Measurements from ENCODE around the gene CMSS1.
A peak's percentile ranks its signal among the peaks of the same experiment; 100 is the strongest.

CMSS1 gene

DNA sequence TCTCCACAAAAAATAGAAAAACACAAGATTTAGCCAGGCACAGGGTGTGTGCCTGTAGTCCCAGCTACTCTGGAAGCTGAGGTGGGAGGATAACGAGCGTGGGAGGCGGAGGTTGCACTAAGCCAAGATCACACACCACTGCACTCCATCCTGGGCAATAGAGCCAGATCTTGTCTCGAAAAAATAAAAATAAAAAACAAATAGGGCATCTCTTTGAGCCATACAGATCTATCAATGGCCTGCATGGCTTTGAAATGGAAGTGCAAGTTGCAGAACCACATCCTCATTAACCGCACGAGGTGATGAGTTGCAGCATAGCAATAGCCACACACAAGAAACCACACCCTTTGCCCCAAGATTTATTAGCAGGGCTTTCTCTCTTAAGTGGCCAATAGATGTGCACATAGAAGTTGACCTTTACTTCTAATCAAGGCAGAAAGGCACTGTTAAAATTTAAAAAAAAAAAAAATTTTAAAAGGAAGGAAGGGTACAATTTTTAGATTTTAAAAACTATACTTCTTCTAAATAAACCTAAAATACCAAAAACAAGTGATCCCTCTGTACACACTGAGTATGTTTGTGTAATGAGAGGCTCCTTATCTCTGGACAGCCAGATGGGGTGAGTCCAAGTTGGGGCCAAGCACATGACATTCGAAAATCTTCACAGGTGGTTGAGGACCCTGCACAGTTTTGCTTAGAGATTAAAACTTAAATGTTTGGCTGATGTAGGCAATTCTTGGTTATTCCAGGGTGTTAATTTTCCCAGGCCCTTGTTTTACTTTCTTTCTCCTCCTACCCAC, 243.2 kb downstream of the CMSS1 start:
- peak in 1 of 5 donors; percentile 46 for DNase-seq

DNA sequence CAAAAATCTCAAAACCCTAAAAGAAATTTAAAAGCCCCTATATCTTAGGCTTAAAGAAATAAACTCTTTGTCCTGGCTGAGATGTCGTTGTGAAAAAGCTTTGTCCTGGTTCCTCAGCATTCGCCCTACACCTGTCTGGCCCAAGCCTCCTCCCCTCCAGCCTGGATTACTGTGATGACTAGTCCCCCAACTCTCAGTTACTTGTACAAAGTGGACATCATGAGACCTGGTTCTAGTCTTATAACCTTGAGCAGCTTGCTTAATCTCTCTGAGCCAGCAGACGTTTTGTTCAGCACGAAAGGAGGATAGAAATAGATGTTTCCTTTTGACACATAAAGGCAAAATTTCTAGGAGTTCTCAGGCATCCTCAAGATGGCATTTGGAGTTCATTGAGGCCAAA, 245.0 kb downstream of the CMSS1 start:
- DNase-seq, result no peak

DNA sequence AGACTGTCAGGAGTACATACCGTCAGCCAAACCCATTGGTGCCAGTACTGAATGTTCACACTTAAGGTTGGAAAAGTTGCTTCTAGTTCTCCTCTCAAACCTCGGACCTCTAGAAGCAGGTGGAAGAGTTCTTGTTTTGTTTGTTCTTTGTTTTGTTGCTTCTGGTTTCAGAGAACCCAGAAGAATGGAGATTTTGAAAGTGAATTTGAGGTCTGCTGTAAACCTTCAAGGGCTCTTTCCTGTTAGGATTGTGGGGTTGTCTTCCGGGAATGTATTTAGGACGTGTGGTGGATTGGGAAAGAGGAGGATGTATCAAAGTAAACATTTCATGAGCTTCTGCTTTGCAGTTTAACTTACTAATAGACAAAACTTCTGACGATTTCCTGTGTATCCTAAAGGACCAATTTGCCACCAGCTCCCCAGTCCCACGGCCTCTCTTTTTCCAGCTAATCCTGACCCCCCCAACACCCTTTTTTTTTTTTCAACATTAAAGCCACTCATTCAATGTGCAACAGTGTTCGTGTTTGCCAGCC, 246.3 kb downstream of the CMSS1 start:
- no peak for DNase-seq

DNA sequence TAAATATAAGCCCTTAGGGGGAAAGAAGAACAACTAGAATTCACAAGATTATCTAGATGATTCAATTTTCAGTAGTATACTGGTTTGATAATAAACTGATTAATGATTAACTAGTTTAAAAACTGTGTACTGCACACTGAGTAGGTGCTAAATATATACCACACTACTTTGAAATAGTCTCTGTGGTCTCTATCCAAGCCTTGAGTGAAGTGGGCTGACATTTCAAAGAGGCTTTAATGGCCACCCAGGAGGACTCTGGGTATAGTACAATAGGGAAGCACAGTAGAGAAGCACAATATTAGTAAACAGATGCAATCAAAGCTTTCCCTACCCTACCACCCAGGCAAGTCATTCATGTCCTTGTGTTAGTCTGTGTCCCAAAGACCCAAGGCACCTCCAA, 249.9 kb downstream of the CMSS1 start:
- DNase-seq, result no peak

DNA sequence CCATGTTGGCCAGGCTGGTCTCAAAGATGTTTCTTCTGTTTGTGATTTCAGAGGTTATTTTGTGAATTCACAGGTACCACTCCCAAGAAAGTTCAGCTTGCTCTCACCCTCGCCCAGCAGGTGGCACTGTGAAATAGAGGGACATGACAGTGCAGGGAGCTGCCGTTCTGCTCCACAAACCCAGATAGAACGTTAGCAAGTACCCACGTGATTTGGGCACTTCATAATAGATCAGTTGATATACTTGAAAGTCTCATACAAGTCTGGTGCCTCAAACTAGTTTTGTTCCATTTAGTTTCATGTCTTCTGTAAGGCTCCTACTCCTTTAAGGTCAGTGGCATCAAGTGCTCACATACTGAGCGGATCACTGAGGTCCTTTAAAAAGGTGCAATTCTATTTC, 251.2 kb downstream of the CMSS1 start:
- DNase-seq, result peak; percentile 39 to 82 (median 52)

DNA sequence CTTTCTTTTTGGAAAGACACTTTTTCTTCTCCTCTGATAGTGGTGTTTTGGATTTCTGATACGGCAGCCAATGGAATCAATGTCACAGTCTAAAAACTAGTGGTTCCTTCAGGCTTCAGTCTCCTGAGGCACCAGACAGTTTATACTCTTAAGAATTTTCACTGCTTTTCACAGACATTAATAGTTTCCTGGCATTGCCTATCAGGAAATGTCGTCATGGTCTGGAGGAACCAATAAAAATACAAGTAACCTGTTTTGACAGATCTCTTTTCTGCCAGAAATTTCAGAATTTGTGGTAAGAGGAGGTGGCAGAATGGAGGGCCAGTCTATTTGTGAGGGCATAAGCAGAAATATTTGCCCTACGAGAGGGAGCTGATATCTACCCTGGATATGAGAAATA, 251.8 kb downstream of the CMSS1 start:
- DNase-seq, result no peak

DNA sequence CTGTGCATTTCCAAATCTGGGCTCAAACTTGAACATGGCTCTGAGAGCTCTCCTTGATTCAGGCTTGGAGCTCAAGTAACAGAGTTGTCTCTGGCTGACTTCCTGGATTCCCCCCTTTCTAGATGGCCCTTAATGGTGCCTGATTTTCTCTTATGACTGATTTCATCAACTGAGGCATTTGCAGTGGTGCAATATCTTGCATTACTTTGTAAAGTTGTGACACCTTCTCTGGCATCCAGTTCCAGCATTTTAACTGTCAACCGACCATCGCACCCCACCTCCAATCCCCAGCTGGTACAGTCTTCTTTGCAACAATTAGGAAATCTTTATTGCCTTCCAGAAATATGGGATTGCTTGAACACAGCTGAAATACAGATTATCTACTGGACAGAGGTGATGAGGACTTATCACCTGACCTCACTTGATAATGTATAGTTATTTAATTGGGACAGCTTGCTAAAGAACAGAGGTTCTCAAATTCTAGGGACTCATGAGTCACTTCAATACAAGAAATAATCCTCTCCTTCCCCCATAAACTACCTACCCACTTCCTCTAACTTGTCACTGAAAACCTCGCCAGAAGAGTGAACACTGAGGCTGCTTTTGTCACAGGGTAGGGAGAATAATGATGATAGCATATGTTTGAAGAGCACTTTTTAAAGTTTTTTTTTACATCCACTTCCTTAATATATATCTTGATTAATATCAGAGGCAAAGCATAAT, 254.8 kb downstream of the CMSS1 start:
- peak in 1 of 5 donors; percentile 74 for DNase-seq

DNA sequence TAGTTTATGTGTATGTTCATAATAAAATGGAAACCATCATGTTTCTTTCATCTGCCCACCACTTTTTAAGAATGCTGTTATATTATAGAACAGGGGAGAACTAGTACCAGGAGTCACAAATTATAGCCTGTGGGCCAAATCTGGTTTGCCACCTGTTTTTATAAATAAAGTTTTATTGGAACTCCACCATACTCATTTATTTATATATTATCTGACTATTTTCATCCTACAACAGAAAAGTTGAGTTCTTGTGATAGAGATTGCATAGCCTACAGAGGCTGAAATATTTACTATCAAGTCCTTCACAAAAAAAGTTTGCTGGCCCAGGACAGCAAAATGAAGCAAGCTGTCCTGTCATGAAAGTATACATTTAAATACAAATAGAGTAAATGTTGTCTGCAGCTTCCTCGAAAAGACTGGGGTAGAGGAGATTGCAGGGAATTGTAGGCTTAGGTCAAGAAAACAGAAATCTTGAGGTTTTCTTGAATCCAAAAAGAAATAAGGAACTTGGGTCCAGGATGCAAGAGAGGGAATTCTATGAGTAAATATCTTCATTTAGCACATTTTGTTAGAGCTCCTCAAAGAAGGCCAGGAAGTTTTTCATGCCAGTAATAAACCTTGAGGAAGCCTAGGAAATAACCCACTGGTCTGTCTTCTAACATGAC, 255.5 kb downstream of the CMSS1 start:
- DNase-seq, result no peak

DNA sequence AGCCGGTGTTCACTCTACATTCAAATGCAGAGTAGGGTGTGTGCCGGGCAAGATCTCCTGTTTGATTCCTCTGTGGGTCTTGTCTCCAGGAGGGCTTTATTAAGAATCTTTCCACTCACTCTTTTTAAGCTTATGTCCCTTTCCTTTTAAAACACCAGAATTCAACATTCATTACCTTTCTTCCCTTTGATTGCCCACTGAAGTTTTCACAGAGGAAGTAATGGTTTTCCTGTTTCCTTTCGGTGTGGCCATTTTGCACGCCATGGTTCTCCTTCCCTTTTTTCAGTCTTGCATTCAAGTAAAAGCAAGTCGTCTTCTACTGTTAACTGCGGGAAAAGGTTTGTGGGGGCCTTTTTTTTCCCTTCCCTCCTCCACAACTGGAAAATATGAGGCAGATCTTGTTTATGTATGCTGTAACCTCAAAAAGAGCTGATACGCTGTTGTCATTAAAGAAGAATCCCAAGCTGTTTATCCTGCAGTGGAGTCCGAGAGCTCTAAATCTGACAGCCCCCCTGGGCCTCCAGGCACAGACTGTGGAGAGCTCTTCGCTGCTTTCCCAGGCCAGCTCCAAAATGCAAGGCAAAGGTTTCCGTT, 256.1 kb downstream of the CMSS1 start:
- peak in 2 of 5 donors; percentile 1 to 51 for DNase-seq

DNA sequence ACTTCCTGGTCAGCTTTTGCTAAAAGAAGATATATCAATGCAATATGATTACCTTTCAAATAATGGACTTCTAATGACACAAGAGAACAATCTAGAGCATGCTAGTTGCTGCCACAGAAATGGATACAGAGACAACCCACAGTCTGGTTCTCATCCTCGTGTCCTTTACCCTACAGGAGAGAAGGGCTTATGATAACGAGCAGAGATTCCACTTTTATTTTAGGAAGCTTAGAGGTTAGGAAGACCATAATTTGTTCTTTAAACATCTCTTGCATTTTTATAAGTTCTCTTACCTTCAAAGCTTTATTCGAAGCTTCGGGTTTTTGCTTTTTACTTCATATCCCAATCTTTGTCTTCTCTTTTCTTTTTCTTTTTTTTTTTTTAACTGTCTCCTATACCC, 257.5 kb downstream of the CMSS1 start:
- DNase-seq, result no peak

DNA sequence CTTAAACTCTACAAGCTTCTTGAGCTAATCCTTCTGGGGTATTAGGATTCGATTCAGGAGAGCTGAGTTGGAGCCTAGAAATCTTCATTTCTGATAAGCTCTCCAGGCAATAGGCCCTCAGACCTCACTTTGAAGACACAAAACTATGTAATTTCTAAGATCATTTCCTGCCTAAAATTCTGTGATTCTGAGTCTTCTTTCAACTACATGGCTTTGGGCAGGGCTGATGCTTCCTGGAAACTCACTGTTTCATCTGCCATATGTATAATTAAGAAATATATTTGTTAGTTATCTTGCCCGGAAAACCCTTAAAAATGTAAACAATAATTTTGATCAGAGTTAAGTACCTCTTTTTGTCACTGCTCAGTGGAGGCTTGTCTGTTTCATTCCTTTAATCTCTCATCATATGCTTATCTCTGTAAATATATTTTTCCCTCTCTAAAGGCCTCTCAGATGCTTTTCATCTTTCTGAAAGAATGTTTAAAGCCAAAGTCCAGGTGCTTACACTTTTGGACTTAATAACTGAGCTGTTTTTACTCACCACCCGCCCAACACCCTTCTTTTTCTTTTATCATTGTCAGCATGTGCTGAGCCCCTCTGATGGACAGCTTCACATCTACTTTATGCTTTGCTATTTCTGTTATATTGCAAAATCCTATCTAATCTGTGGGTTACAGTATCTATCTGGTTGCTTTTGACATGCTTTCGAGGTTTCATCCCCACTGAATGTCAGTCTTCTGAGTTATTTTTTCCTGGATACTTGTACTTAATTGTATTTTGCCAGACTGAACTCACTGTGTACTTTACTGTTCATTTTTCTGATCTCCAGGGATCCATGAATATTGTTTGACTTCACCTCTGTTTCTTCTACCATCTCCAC, 258.4 kb downstream of the CMSS1 start:
- DNase-seq, result peak in 1 of 5 donors; percentile 25

DNA sequence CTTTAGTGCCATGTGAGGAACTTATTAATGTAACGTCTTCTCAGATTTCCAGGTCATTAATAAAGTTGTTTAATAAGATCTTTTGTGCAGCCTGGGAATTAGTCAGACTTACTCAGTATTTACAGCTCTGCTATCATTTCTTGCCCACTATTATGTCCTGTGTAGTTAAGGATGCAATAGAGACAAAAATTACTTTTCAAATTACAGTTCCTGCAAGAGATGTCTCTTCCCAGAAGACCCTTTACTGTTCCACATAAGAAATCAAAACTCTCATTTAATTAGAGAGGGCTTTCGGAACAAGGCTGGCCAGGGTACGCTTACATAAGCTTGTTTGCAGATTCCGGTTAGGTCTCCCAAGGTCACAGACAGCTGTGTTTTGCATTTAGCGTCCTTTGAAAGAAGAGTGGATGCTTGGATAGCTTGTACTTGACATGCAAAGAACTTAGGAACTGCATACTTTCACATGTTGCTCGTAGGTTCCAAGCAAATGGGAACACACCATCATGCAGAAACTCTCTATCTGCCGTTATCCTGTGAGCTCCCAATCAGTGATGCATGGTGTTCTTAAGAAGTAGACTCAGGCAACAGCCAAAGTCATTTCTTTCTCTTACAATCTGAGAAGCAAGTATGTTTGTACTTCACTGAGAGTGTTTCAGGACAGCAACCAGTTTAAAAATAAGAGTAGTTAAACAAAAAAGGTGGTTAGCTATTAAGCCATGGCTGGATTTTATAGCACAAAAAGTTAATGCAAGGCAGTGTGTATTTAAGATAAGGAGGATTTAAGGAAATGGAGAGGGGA, 259.3 kb downstream of the CMSS1 start:
- DNase-seq, result no peak

DNA sequence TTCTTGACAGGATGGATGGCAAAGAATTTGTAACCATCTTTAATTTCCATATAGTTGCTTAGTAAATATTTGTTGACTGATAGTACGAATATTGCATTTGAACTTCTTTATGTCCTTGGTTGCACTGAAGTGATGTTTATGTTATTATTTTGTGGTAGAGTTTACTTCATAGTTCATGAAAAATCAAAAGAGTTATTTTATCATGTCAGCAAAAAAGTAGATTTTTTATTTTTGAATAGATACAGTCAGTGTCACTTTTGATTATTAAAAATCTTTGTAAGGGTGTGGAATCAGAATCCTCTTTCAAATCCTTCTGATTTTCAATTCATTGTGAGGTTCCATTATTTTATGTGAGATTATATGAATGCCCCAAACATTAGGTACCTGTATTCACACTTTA, 261.7 kb downstream of the CMSS1 start:
- DNase-seq, result no peak

DNA sequence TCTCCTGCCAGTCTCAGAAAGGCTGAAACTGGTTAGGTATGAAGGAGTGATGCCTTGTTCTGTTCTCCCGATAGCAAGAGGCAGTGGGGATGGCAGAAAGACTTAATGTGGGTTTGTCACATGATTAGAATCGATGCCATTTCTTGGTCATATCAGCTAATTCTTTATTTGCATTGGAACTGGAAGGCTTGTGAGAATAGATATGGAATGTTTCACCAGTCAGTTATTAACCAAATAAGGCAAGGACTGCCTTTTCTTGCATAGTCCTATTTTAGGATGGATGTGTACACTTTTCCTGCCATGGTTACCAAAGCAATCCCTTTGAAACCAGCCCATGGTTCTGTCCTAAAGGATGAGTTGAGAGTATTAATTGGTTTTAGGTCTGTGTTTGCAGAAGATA, 262.9 kb downstream of the CMSS1 start:
- no peak for DNase-seq

DNA sequence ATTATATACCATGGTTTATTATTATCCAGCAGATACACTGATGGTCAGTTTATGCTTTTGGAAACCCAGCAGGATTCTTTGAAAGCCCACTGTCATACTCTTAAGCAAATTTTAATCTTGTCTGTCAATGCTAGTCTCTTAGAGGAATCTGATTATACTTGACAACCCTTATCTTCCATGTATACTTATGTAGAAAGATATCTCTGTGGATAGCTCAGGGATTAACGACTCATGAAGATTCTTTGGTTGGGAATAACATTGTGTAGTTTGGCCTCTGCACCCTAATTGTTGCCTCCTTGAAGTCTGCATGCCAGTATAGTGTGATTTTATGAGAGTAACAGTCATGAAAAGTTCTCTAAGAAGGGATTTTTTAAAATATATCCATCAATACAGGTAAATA, 263.6 kb downstream of the CMSS1 start:
- DNase-seq, result no peak

DNA sequence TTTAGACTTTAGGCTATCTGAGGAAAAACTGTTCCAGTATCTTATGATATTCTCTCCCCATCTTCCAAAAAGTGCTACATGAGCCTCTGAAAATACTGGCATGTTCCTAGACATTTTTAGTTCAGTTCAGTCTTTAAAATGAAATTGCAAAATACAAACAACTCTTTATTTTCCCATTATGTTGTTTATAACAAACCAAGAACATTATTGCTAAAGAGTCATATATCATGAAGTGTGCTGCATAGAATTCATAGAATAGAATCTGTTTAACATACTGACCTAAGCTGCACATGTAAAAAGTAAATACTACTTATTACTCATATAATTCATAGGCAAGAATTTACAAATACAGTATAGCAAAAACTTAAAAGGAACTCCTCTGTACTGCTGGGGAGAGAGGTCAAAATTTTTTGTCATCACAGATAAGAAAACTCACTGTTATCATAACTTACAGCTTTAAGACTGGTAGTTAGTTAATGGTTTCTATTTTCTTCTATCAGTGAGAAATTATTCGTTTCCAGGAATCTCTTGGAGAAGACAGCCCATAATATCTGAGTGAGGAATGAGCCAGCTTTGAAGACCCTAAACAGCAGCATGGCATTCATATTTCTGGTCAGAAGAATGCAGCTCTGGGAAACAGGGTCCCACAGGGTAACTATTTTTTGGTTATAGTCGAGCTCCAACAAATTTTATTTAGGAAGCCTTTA, 264.5 kb downstream of the CMSS1 start:
- DNase-seq, result no peak

DNA sequence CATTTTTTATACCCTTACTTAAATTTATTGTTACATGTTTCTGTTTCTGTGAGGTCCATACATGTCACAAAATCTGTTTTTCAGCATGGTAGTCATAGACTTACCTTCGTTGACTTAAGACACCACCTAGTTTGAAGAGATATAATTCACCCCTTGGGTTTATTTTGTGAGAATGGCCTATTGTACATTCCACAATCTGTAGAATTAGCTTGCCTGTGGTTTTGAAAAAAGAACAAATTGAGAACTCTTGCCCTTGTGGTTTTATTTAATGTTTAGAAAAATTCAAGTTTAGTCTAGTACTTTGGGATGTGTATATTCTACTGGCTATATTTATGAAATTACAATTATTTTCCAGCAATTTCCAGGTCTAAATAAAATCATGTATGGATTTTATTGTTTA, 265.1 kb downstream of the CMSS1 start:
- no peak for DNase-seq

DNA sequence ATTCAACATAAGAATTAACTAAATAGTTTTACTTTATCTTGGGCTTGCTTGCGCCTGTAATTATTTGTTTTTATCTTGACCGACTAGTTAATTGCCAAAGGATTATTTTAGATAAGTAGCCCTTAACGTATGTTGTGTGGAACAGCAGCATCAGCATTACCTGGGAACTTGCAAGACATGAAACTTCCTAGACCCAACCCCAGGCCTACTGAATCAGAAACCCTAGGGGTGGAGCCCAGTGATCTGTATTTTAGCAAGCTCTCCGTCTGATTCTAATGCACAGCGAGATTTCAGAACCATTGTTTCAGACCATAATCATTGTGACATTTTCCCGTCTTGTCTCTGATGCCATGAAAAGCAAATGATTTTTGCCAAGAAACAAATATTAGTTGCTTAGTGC, 265.5 kb downstream of the CMSS1 start:
- no peak for DNase-seq

DNA sequence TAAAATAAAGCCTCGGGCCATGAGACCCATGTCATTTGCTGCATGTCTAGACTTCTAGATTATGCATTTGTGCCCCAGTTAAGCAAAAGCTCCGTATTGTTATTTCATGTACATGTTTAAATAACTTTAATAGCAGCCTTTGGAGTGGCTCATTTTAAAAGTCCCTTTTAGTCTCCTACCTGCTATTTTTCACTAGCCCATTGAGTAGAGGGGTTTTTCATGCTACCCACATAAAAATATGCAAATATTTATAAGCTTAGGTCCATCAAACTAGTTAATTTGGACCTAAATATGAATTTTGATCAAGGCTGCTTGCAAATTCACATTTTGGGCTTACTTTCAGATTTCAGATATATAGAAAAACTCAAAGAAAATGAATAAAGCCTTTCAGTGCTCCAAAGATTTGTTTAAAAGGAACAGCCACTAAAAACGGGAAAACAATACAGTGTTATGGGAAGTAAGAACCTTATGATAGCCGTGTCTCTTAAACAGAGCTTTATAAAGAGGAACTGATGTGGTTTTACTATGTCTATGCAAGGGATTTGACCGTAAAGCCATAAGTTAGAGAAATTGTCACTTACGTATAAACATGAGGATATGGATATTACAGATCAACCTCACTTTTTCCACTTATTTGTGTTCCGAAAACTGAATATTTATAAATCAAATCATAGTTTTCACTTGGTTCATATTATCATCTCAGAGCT, 266.6 kb downstream of the CMSS1 start:
- DNase-seq, result no peak

DNA sequence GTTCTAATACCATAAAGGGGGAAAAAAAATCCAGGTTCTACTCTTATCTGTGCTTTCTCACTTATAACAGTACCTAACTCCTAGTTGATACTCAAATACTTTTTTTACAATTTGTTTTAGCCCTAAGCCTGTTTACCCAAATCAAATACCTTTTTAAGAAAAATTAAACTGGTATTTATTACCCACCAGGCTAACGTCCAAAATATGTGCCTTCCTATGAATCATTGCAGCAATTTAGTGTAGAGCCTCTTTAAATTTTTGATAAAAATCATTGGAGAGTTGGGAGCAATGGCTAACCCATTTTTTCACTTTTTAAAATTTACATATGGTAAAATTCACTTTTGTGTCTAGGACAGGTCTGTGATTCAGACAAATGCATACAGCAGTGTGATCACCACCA, 268.7 kb downstream of the CMSS1 start:
- no peak for DNase-seq
